Right lobe of liver (tissue), 6 donors: Measurements from ENCODE around the gene TIMP2. TPM values are rescaled to one million over a fixed set of nuclear protein-coding genes. Genes with fewer than 3 reads are reported as not detected.

Experiments used
- ATAC-seq, 4 donors: fragments of 200-7000 bp; cut with Tn5 transposase; one replicate each; pipeline ENCODE4 v1.9.1; 2020; ENCODE audit warnings: mild to moderate bottlenecking in 4 of 4, moderate library complexity in 4 of 4
- DNase-seq, 3 donors: peaks; one replicate each; pipeline ENCODE4 v3.0.0-alpha.2; 2020
- H3K27ac ChIP-seq, 3 donors: fragments of 200-600 bp; one replicate each; pipeline ENCODE4 v1.8.0; 2022
- H3K27me3 ChIP-seq, 2 donors: fragments of 200-600 bp; one replicate each; pipeline ENCODE4 v1.8.0; 2022
- H3K36me3 ChIP-seq, 4 donors: fragments of 200-600 bp; sonication (generic) in 1 of 4; one replicate each; pipeline versions ENCODE4 v1.5.1 to v1.8.0; 2017 to 2022; ENCODE audit warnings: control low read depth in 1 of 4
- H3K4me1 ChIP-seq, 4 donors: fragments of 200-600 bp; sonication (generic) in 1 of 4; one replicate each; pipeline versions ENCODE4 v1.5.1 to v1.8.0; 2017 to 2022; ENCODE audit warnings: control low read depth in 1 of 4
- H3K4me3 ChIP-seq, 3 donors: fragments of 200-600 bp; one replicate each; pipeline ENCODE4 v1.8.0; 2022
- H3K9me3 ChIP-seq, 4 donors: fragments of 200-600 bp; sonication (generic) in 1 of 4; one replicate each; pipeline versions ENCODE4 v1.5.1 to v1.8.0; 2017 to 2022; ENCODE audit warnings: control low read depth in 1 of 4
- CTCF ChIP-seq, 4 donors: fragments of 200-600 bp in 3 of 4; fragments of 450-650 bp in 1 of 4; IDR thresholded peaks; one replicate each; pipeline versions ENCODE4 v1.5.1 to v1.8.0; 2016 to 2022; ENCODE audit warnings: antibody characterized with exemption in 4 of 4, mild to moderate bottlenecking in 2 of 4
- POLR2A ChIP-seq: fragments of 450-650 bp; IDR thresholded peaks from one replicate; pipeline ENCODE4 v1.6.1; 2017; ENCODE audit warnings: antibody characterized with exemption, mild to moderate bottlenecking
- WGBS: methylation state at CpG from one replicate; pipeline ENCODE4 v1.1.6; 2018; ENCODE audit warnings: low coverage, low lambda C conversion rate; ENCODE audit not compliant: insufficient coverage; ENCODE audit errors: missing lambda C conversion rate; 5-methylcytosine and 5-hydroxymethylcytosine counted together
- intact Hi-C, 2 donors: fragments of 100-400 bp; cut with DNase I; formaldehyde crosslinking; loops; one replicate each; pipeline versions ENCODE4 v1.11.2 to v1.14.1; 2022
- long read RNA-seq: library from polyadenylated mRNA; unstranded; transcript quantifications from one replicate; pipeline ENCODE4 v2.0.0, GENCODE V29; 2019
- total RNA-seq, 6 experiments: library from RNA; depleted of rRNA in 2 of 6; stranded (reverse); fragments of >200 nt in 2 of 6; fragmentation: NEBNext Ultra II Directional in 3 of 6; extraction: Animal tissue kit (Norgen Biotek cat#: 25700) in 3 of 6; gene quantifications; one replicate each; pipeline versions ENCODE4 v1.1.0 to v1.2.4, GENCODE V29; 2016 to 2023
- donor health status: DM: no; HTN: yes; CAD: no.
- donor health status: DM: no; HTN: no; CAD: no.
- donor health status: DM: no; HTN: no; CAD: no.
- donor health status: DM: no; HTN: yes; CAD: no.
- donor health status: DM: no; HTN: yes; CAD: no.

TIMP2 gene
- 10 to 100 TPM; 18.9 to 36.1 (median 26.7) TPM for total RNA-seq
- long read RNA-seq, partial matches to known transcripts = 0 of 1 reads
- long read RNA-seq, other reads (novel, unspliced or antisense) = 1 of 1 reads

- DNase-seq = peak; percentile 86 to 90 (median 90)
- Histone ChIP-seq H3K4me1 (peaks cover 0 to 14% (median 5%) of the 10 kb centered on the region in 4 donors), H3K27ac (peak within 1 kb of the TSS; percentile 64 to 88 (median 79)), H3K9me3 (no peaks in the 10 kb centered on the region), H3K27me3 (no peaks in the 10 kb centered on the region), H3K36me3 (no peaks in the 10 kb centered on the region), H3K4me3 (peak within 1 kb of the TSS; percentile 38 to 53 (median 39))
- ATAC-seq = peak; percentile 63 to 78 (median 66)
- intact Hi-C loops = no loop called here
- 0% methylated on average over 6 of the region's 52 CpGs for WGBS
- TF ChIP-seq CTCF (IDR thresholded peaks at IDR 0.05) = peak in 2 of 4 donors; percentile 8 to 20
- no peak for TF ChIP-seq POLR2A
Measured at GRCh38 chr17:78925234-78925633, at the start of gene TIMP2. Gene TIMP2, minus strand, starts transcription at chr17:78925387. Its CDS starts 299 bp downstream, at chr17:78925088.

GRCh38 chr17:78973792-78974520 is 48.8 kb upstream of the TIMP2 start:
- no peak overlapping the region for H3K4me3 ChIP-seq
- no peaks in the 10 kb centered on the region for H3K9me3 ChIP-seq
- no peak for DNase-seq
- no peaks in the 10 kb centered on the region for H3K36me3 ChIP-seq
- intact Hi-C loops = loop anchor here (5.0 kb wide), 1 partner anchor 107 kb away; no protein-coding TSS in a partner anchor
- H3K27me3 ChIP-seq = no peaks in the 10 kb centered on the region
- TF ChIP-seq POLR2A (no peak), CTCF (IDR thresholded peaks at IDR 0.05) (no peak)
- peaks cover 0 to 16% (median 5%) of the 10 kb centered on the region in 4 donors for H3K4me1 ChIP-seq
- H3K27ac ChIP-seq = no peak overlapping the region
- WGBS = 85% methylated on average over 8 of the region's 23 CpGs
- no peak for ATAC-seq

GRCh38 chr17:78973196-78973595 is 48.0 kb upstream of the TIMP2 start:
- Histone ChIP-seq H3K27me3 (no peaks in the 10 kb centered on the region), H3K4me1 (peaks cover 0 to 16% (median 5%) of the 10 kb centered on the region in 4 donors), H3K36me3 (no peaks in the 10 kb centered on the region), H3K27ac (no peak overlapping the region), H3K4me3 (no peak overlapping the region), H3K9me3 (no peaks in the 10 kb centered on the region)
- ATAC-seq = no peak
- 0% methylated on average over 1 of the region's 11 CpGs for WGBS
- no peak for DNase-seq
- intact Hi-C loops = loop anchor here (5.0 kb wide), 1 partner anchor 106 kb away; no protein-coding TSS in a partner anchor
- no peak for TF ChIP-seq POLR2A

- Histone ChIP-seq H3K36me3 (no peaks in the 10 kb centered on the region), H3K27me3 (no peaks in the 10 kb centered on the region), H3K4me3 (no peak overlapping the region), H3K9me3 (no peaks in the 10 kb centered on the region), H3K27ac (no peak overlapping the region), H3K4me1 (peaks cover 0 to 16% (median 5%) of the 10 kb centered on the region in 4 donors)
- DNase-seq (no peak), ATAC-seq (no peak)
- intact Hi-C loops = loop anchor here (5.0 kb wide), 1 partner anchor 105 kb away; no protein-coding TSS in a partner anchor
- WGBS = 83% methylated on average over 1 of the region's 15 CpGs
- TF ChIP-seq POLR2A = no peak
- TF ChIP-seq CTCF (IDR thresholded peaks at IDR 0.05) = no peak
Measured at GRCh38 chr17:78972507-78973105, 47.4 kb upstream of the TIMP2 start.
